Left renal pelvis (tissue), 4 donors: Measurements from ENCODE around the gene EFNA1. TPM values are rescaled to one million over a fixed set of nuclear protein-coding genes. Genes with fewer than 3 reads are reported as not detected.

Source experiments
- polyA plus RNA-seq, 4 donors: library from polyadenylated mRNA; unstranded; fragments of 120-200 nt; gene quantifications; one replicate each; pipeline ENCODE4 v1.2.1, GENCODE V29; 2013; ENCODE audit not compliant: insufficient read length in 4 of 4

Gene EFNA1
- polyA plus RNA-seq, 4 donors, result 23.7 to 69.5 (median 63.0) TPM

Other genes starting within 250 kb of the EFNA1 start
- 10 to 100 TPM; 25.2 to 40.1 (median 35.4) TPM for gene PMVK, start 191.2 kb upstream of the EFNA1 start, polyA plus RNA-seq
- gene PBXIP1, start 171.8 kb upstream of the EFNA1 start, polyA plus RNA-seq, result 10 to 100 TPM; 66.2 to 76.1 (median 71.1) TPM
- gene PYGO2, start 166.1 kb upstream of the EFNA1 start, polyA plus RNA-seq, result 10 to 100 TPM; 36.8 to 49.7 (median 44.9) TPM
- 100 to 1,000 TPM in 1 of 4 donors, 10 to 100 TPM in 3; 79.2 to 119 (median 88.0) TPM for gene SHC1, start 157.1 kb upstream of the EFNA1 start, polyA plus RNA-seq
- 100 to 1,000 TPM in 1 of 4 donors, 10 to 100 TPM in 3; 89.2 to 104 (median 94.2) TPM for gene CKS1B, start 153.2 kb upstream of the EFNA1 start, polyA plus RNA-seq
- 10 to 100 TPM; 20.4 to 39.1 (median 28.9) TPM for gene FLAD1, start 144.5 kb upstream of the EFNA1 start, polyA plus RNA-seq
- gene LENEP, start 134.3 kb upstream of the EFNA1 start, polyA plus RNA-seq, result under 1 TPM in 3 of 4 donors, not detected in 1; 0.30 to 0.73 (median 0.50) TPM
- 10 to 100 TPM in 3 of 4 donors, 1 to 10 TPM in 1; 3.8 to 19.1 (median 12.4) TPM for gene ZBTB7B, start 125.1 kb upstream of the EFNA1 start, polyA plus RNA-seq
- 1 to 10 TPM in 3 of 4 donors, under 1 TPM in 1; 0.78 to 2.7 (median 1.5) TPM for gene DCST2, start 94.1 kb upstream of the EFNA1 start, polyA plus RNA-seq
- under 1 TPM; 0.21 to 0.41 (median 0.29) TPM for gene DCST1, start 94.1 kb upstream of the EFNA1 start, polyA plus RNA-seq
- 10 to 100 TPM; 37.6 to 53.1 (median 46.2) TPM for gene ADAM15, start 76.6 kb upstream of the EFNA1 start, polyA plus RNA-seq
- 10 to 100 TPM; 19.2 to 24.8 (median 19.5) TPM for gene EFNA4, start 64.1 kb upstream of the EFNA1 start, polyA plus RNA-seq
- gene EFNA3, start 49.0 kb upstream of the EFNA1 start, polyA plus RNA-seq, result 1 to 10 TPM; 5.7 to 7.8 (median 6.3) TPM
- 10 to 100 TPM; 39.6 to 66.6 (median 54.3) TPM for gene SLC50A1, start 8.0 kb downstream of the EFNA1 start, polyA plus RNA-seq
- gene DPM3, start 12.7 kb downstream of the EFNA1 start, polyA plus RNA-seq, result 10 to 100 TPM; 29.4 to 49.8 (median 31.4) TPM
- gene KRTCAP2, start 45.4 kb downstream of the EFNA1 start, polyA plus RNA-seq, result 100 to 1,000 TPM; 139 to 182 (median 152) TPM
- 1 to 10 TPM; 2.4 to 6.3 (median 3.2) TPM for gene TRIM46, start 46.0 kb downstream of the EFNA1 start, polyA plus RNA-seq
- 10 to 100 TPM; 27.7 to 52.9 (median 46.5) TPM for gene THBS3, start 80.0 kb downstream of the EFNA1 start, polyA plus RNA-seq
- 10 to 100 TPM; 26.6 to 49.9 (median 39.6) TPM for gene MTX1, start 80.8 kb downstream of the EFNA1 start, polyA plus RNA-seq
- gene ENTREP3, start 127.6 kb downstream of the EFNA1 start, polyA plus RNA-seq, result 10 to 100 TPM; 20.0 to 32.8 (median 24.2) TPM
- gene SCAMP3, start 134.5 kb downstream of the EFNA1 start, polyA plus RNA-seq, result 10 to 100 TPM; 45.9 to 72.1 (median 58.9) TPM
- 10 to 100 TPM; 70.1 to 93.6 (median 74.8) TPM for gene CLK2, start 145.6 kb downstream of the EFNA1 start, polyA plus RNA-seq
- gene HCN3, start 149.6 kb downstream of the EFNA1 start, polyA plus RNA-seq, result 10 to 100 TPM in 2 of 4 donors, 1 to 10 TPM in 2; 8.4 to 11.9 (median 10.1) TPM
- gene PKLR, start 173.6 kb downstream of the EFNA1 start, polyA plus RNA-seq, result 1 to 10 TPM in 3 of 4 donors, under 1 TPM in 1; 0.53 to 8.7 (median 5.7) TPM
- 100 to 1,000 TPM; 110 to 201 (median 171) TPM for gene FDPS, start 181.0 kb downstream of the EFNA1 start, polyA plus RNA-seq
- gene RUSC1, start 193.0 kb downstream of the EFNA1 start, polyA plus RNA-seq, result 10 to 100 TPM; 35.4 to 40.6 (median 36.6) TPM